Measurements from ENCODE around the gene ZFYVE9.
A peak's percentile ranks its signal among the peaks of the same experiment; 100 is the strongest.

ZFYVE9 gene

DNA sequence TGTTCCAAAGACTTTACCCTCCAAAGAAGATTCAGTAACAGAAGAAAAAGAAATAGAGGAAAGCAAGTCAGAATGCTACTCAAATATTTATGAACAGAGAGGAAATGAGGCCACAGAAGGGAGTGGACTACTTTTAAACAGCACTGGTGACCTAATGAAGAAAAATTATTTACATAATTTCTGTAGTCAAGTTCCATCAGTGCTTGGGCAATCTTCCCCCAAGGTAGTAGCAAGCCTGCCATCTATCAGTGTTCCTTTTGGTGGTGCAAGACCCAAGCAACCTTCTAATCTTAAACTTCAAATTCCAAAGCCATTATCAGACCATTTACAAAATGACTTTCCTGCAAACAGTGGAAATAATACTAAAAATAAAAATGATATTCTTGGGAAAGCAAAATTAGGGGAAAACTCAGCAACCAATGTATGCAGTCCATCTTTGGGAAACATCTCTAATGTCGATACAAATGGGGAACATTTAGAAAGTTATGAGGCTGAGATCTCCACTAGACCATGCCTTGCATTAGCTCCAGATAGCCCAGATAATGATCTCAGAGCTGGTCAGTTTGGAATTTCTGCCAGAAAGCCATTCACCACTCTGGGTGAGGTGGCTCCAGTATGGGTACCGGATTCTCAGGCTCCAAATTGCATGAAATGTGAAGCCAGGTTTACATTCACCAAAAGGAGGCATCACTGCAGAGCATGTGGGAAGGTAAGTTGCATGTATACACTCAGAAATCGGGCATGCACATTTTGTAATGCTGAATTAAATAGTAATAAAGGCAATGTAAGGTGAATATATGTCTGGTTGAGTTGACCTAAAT lies 97.2 kb downstream of the ZFYVE9 start:
- no peak overlapping the region for H3K4me3 ChIP-seq (ENCODE audit: low read length in 2 of 2)
- no peak overlapping the region for H3K27ac ChIP-seq (ENCODE audit: low read depth in 2 of 2, low read length in 2 of 2)
- H3K9ac ChIP-seq (ENCODE audit: low read depth in 1 of 2, low read length in 2 of 2): no peak overlapping the region
- H3K9me3 ChIP-seq (ENCODE audit: control insufficient read depth in 2 of 2, low read length in 2 of 2): no peaks in the 10 kb centered on the region
- no peaks in the 10 kb centered on the region for H3K27me3 ChIP-seq (ENCODE audit: control insufficient read depth in 2 of 2, insufficient read depth in 2 of 2, low read length in 2 of 2)
- H3K36me3 ChIP-seq (ENCODE audit: control insufficient read depth in 2 of 2, insufficient read depth in 2 of 2, low read length in 2 of 2): peaks cover 2 to 5% of the 10 kb centered on the region in 2 donors
- H3K4me1 ChIP-seq (ENCODE audit: control insufficient read depth in 2 of 2, insufficient read depth in 2 of 2, low read length in 2 of 2): peaks cover 0 to 2% of the 10 kb centered on the region in 2 donors

DNA sequence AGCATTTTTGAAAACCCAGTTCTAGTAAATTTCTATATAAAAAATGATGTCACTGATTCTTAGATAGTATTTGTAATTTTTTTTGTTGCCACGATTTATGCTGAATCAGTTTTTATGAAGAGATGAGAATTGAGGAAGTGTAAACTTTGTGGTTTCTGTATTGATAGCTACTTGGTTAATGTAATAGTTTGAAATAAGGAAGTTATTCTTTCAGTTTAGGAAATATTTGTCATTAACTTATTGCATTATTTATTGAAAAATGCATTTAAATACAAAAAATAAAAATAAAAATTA lies 97.8 kb downstream of the ZFYVE9 start:
- H3K9me3 ChIP-seq (ENCODE audit: control insufficient read depth in 2 of 2, low read length in 2 of 2): no peaks in the 10 kb centered on the region
- peaks cover 0 to 2% of the 10 kb centered on the region in 2 donors for H3K4me1 ChIP-seq (ENCODE audit: control insufficient read depth in 2 of 2, insufficient read depth in 2 of 2, low read length in 2 of 2)
- peaks cover 2 to 5% of the 10 kb centered on the region in 2 donors for H3K36me3 ChIP-seq (ENCODE audit: control insufficient read depth in 2 of 2, insufficient read depth in 2 of 2, low read length in 2 of 2)
- H3K27me3 ChIP-seq (ENCODE audit: control insufficient read depth in 2 of 2, insufficient read depth in 2 of 2, low read length in 2 of 2): no peaks in the 10 kb centered on the region
- H3K4me3 ChIP-seq (ENCODE audit: low read length in 2 of 2): no peak overlapping the region
- H3K27ac ChIP-seq (ENCODE audit: low read depth in 2 of 2, low read length in 2 of 2): no peak overlapping the region
- no peak overlapping the region for H3K9ac ChIP-seq (ENCODE audit: low read depth in 1 of 2, low read length in 2 of 2)

DNA sequence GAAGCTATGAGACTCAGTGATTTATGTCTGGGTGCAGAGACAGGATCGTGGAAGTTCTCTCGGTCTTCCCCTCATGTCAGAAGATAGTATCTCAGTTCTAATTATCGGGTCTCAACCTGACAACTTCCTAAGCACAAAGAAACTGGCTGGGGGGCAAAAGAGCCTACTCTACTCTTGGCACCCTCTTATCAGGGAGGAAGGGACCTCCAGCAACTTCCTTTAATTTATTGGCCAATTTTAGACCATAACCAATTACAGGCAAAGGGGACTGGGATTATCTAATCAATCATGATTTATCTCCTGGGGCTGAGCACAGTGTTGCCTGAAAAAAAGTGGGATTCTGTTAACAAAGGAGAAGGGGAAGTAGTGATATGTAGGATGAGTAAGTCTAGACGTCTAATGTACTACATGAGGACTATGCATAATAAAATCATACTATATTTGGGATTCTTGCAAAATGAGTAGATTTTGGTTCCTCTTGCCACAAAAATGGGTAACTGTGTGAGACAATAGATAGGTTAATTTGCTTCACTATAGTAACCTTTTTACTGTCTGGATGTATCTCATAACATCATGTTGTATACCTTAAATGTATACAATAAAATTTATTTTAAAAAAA lies 98.8 kb downstream of the ZFYVE9 start:
- Histone ChIP-seq H3K4me3 (ENCODE audit: low read length in 2 of 2) (no peak overlapping the region), H3K9me3 (ENCODE audit: control insufficient read depth in 2 of 2, low read length in 2 of 2) (no peaks in the 10 kb centered on the region), H3K9ac (ENCODE audit: low read depth in 1 of 2, low read length in 2 of 2) (no peak overlapping the region), H3K36me3 (ENCODE audit: control insufficient read depth in 2 of 2, insufficient read depth in 2 of 2, low read length in 2 of 2) (peaks cover 2 to 5% of the 10 kb centered on the region in 2 donors), H3K27me3 (ENCODE audit: control insufficient read depth in 2 of 2, insufficient read depth in 2 of 2, low read length in 2 of 2) (no peaks in the 10 kb centered on the region), H3K4me1 (ENCODE audit: control insufficient read depth in 2 of 2, insufficient read depth in 2 of 2, low read length in 2 of 2) (peaks cover 0 to 2% of the 10 kb centered on the region in 2 donors), H3K27ac (ENCODE audit: low read depth in 2 of 2, low read length in 2 of 2) (no peak overlapping the region)

DNA sequence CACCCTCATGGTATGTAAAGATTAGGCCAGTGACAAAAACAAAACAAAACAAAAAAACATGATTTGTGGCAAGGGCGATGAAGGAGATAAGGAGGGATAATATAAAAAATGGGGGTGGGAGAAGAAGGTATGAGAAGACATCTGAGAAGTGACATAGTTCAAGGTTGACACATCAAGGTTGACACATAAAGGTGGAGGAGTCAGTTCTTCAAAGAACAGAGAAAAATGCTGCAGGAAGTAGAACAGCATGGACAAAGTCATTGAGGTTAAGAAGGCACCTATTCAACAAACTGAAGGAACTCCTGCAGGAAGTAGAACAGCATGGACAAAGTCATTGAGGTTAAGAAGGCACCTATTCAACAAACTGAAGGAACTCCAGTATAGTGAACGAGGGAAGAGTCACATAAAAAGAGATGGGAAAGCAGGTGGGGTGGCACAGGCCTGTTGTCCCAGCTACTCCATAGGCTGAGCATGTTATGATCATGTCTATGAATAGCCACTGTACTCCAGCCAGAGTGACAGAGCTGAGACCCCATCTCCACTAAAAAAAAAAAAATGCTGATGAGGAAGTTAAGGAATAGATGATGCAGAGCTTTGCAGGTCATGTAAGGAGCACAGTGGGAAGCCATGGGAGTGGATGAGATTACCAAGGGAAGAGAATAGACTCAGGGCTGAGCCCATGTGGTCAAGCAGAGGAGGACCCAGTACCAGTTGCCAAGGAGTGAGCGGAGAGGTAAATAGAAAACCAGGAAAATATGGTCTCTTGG lies 101.5 kb downstream of the ZFYVE9 start:
- Histone ChIP-seq H3K36me3 (ENCODE audit: control insufficient read depth in 2 of 2, insufficient read depth in 2 of 2, low read length in 2 of 2) (peaks cover 0 to 2% of the 10 kb centered on the region in 2 donors), H3K4me1 (ENCODE audit: control insufficient read depth in 2 of 2, insufficient read depth in 2 of 2, low read length in 2 of 2) (peaks cover 0 to 2% of the 10 kb centered on the region in 2 donors), H3K9ac (ENCODE audit: low read depth in 1 of 2, low read length in 2 of 2) (no peak overlapping the region), H3K27ac (ENCODE audit: low read depth in 2 of 2, low read length in 2 of 2) (no peak overlapping the region), H3K27me3 (ENCODE audit: control insufficient read depth in 2 of 2, insufficient read depth in 2 of 2, low read length in 2 of 2) (no peaks in the 10 kb centered on the region), H3K4me3 (ENCODE audit: low read length in 2 of 2) (no peak overlapping the region), H3K9me3 (ENCODE audit: control insufficient read depth in 2 of 2, low read length in 2 of 2) (no peaks in the 10 kb centered on the region)

DNA sequence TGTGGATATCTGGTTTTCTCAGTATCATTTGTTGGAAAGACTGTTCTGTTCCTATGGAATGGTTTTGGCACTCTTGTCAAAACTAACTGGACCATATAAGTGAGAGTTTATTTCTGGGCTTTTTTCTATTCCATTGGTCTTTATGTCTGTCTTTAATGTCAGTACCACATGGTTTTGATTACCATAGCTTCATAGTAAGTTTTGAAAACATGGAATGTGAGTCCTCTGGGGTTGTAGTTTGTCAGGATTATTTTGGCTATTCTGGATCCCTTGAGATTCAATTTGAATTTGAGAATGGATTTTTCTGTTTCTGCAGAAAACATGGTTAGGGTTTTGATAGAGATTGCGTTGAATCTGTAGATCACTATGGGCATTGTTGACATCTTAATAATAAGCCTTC lies 107.9 kb downstream of the ZFYVE9 start:
- Histone ChIP-seq H3K4me1 (ENCODE audit: control insufficient read depth in 2 of 2, insufficient read depth in 2 of 2, low read length in 2 of 2) (no peaks in the 10 kb centered on the region), H3K36me3 (ENCODE audit: control insufficient read depth in 2 of 2, insufficient read depth in 2 of 2, low read length in 2 of 2) (no peaks in the 10 kb centered on the region), H3K4me3 (ENCODE audit: low read length in 2 of 2) (no peak overlapping the region), H3K27me3 (ENCODE audit: control insufficient read depth in 2 of 2, insufficient read depth in 2 of 2, low read length in 2 of 2) (no peaks in the 10 kb centered on the region), H3K9ac (ENCODE audit: low read depth in 1 of 2, low read length in 2 of 2) (no peak overlapping the region), H3K9me3 (ENCODE audit: control insufficient read depth in 2 of 2, low read length in 2 of 2) (no peaks in the 10 kb centered on the region), H3K27ac (ENCODE audit: low read depth in 2 of 2, low read length in 2 of 2) (no peak overlapping the region)

DNA sequence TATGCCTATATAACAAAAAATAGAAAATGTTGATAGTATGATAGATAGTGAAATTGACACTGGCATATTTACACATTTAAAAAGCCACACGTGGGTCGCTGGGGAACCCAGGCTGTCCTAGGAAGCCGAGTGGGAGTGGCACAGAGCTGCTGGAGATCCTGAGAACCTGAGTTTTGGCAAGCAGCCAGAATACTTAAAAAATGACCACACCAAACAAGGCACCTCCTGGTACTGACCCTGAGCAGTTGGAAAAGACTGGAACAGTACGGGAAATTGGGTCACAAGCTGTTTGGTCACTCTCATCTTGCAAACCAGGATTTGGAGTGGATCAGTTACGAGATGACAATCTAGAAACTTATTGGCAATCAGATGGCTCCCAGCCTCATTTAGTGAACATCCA lies 111.5 kb downstream of the ZFYVE9 start:
- Histone ChIP-seq H3K27me3 (ENCODE audit: control insufficient read depth in 2 of 2, insufficient read depth in 2 of 2, low read length in 2 of 2) (no peaks in the 10 kb centered on the region), H3K4me3 (ENCODE audit: low read length in 2 of 2) (no peak overlapping the region), H3K9me3 (ENCODE audit: control insufficient read depth in 2 of 2, low read length in 2 of 2) (no peaks in the 10 kb centered on the region), H3K27ac (ENCODE audit: low read depth in 2 of 2, low read length in 2 of 2) (no peak overlapping the region), H3K9ac (ENCODE audit: low read depth in 1 of 2, low read length in 2 of 2) (no peak overlapping the region), H3K4me1 (ENCODE audit: control insufficient read depth in 2 of 2, insufficient read depth in 2 of 2, low read length in 2 of 2) (no peaks in the 10 kb centered on the region), H3K36me3 (ENCODE audit: control insufficient read depth in 2 of 2, insufficient read depth in 2 of 2, low read length in 2 of 2) (no peaks in the 10 kb centered on the region)

DNA sequence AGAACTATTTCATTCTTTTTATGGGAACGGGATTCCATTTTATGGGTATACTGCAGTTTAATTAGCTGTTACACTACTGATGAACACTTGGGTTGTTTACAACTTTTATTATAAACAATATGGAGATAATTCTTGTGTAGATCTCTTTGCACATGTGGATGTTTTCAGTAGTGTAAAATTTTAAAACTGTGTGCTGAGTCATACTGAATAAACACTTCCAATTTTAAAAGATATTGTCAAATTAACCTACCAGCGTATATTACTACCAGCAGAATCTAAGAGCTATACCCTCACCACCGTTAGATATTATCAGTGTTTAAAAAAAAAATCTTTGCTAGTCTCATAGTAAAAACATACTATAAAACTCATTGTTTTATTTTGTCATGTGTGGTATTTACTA lies 118.0 kb downstream of the ZFYVE9 start:
- Histone ChIP-seq H3K27ac (ENCODE audit: low read depth in 2 of 2, low read length in 2 of 2) (no peak overlapping the region), H3K4me1 (ENCODE audit: control insufficient read depth in 2 of 2, insufficient read depth in 2 of 2, low read length in 2 of 2) (no peaks in the 10 kb centered on the region), H3K36me3 (ENCODE audit: control insufficient read depth in 2 of 2, insufficient read depth in 2 of 2, low read length in 2 of 2) (no peaks in the 10 kb centered on the region), H3K27me3 (ENCODE audit: control insufficient read depth in 2 of 2, insufficient read depth in 2 of 2, low read length in 2 of 2) (no peaks in the 10 kb centered on the region), H3K9me3 (ENCODE audit: control insufficient read depth in 2 of 2, low read length in 2 of 2) (no peaks in the 10 kb centered on the region), H3K9ac (ENCODE audit: low read depth in 1 of 2, low read length in 2 of 2) (no peak overlapping the region), H3K4me3 (ENCODE audit: low read length in 2 of 2) (no peak overlapping the region)

DNA sequence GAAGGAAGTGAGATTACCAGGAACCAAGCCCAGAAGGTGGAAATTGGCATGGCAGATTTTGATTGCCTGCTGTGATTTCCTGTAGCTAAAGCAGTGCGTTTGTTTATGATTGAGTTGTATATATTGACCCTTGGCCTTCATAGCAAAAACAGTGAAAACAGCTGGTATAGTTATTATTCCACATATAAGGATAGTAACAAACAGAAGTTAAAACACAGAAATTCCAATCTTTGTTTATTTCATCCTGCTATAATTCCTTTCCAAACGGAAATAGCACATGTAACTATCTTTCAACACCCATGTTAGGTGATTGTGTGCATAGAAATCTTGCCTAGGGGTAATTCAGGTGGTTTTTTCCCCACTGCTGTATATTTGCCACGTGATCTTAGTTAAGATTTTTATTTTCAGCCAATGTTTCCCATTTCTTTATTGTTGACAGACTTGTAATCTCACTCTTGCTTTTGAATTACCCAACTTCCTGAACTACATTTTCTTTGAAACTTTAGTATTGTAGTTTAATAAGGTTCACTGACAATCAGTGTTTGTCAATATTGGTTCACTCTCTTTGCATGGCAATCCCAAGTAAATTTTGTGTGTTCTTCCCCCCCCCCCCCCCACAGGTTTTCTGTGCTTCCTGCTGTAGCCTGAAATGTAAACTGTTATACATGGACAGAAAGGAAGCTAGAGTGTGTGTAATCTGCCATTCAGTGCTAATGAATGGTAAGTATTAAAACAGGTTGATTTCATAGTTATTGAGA lies 121.4 kb downstream of the ZFYVE9 start:
- no peak overlapping the region for H3K4me3 ChIP-seq (ENCODE audit: low read length in 2 of 2)
- no peaks in the 10 kb centered on the region for H3K36me3 ChIP-seq (ENCODE audit: control insufficient read depth in 2 of 2, insufficient read depth in 2 of 2, low read length in 2 of 2)
- no peaks in the 10 kb centered on the region for H3K27me3 ChIP-seq (ENCODE audit: control insufficient read depth in 2 of 2, insufficient read depth in 2 of 2, low read length in 2 of 2)
- H3K9me3 ChIP-seq (ENCODE audit: control insufficient read depth in 2 of 2, low read length in 2 of 2): no peaks in the 10 kb centered on the region
- no peak overlapping the region for H3K9ac ChIP-seq (ENCODE audit: low read depth in 1 of 2, low read length in 2 of 2)
- peak overlapping the region in 1 of 2 donors; percentile 44 for H3K27ac ChIP-seq (ENCODE audit: low read depth in 2 of 2, low read length in 2 of 2)
- H3K4me1 ChIP-seq (ENCODE audit: control insufficient read depth in 2 of 2, insufficient read depth in 2 of 2, low read length in 2 of 2): no peaks in the 10 kb centered on the region

DNA sequence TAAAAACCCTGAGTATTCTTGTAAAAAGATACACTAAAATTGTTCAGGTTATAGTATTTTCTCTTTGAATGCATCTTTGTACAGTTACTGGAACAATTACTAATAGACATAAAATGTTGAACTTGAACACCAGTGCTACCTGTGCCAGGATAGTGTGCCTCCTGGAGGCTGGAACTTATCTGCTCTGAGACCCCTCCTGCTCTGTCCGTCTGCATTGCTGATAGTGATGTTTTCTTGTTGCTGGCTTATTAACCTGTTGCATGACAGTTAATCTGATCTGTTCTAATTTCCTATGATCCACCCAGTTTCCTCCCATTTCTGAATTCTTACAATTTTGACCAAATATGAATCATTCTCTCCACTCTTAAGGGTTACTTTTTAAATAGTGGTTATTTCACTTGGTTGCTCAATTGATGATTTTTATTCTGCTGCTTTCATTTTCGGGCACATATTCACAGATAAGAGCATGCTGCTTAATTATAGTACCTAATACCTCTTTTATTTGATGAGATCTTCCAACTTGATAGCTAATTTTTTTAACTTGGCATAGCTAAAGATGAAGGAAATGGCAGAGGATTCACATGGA lies 122.7 kb downstream of the ZFYVE9 start:
- H3K27ac ChIP-seq (ENCODE audit: low read depth in 2 of 2, low read length in 2 of 2): no peak overlapping the region
- H3K9me3 ChIP-seq (ENCODE audit: control insufficient read depth in 2 of 2, low read length in 2 of 2): no peaks in the 10 kb centered on the region
- H3K27me3 ChIP-seq (ENCODE audit: control insufficient read depth in 2 of 2, insufficient read depth in 2 of 2, low read length in 2 of 2): no peaks in the 10 kb centered on the region
- H3K4me1 ChIP-seq (ENCODE audit: control insufficient read depth in 2 of 2, insufficient read depth in 2 of 2, low read length in 2 of 2): no peaks in the 10 kb centered on the region
- H3K4me3 ChIP-seq (ENCODE audit: low read length in 2 of 2): no peak overlapping the region
- H3K36me3 ChIP-seq (ENCODE audit: control insufficient read depth in 2 of 2, insufficient read depth in 2 of 2, low read length in 2 of 2): peaks cover 0 to 3% of the 10 kb centered on the region in 2 donors
- no peak overlapping the region for H3K9ac ChIP-seq (ENCODE audit: low read depth in 1 of 2, low read length in 2 of 2)

Data from mucosa of rectum (tissue), 2 donors.